ACHN (cell line): ENCODE measurements around the gene KRTAP5-8.
"Not testable (repeated sequence)": the region's sequence is repeated elsewhere in the genome, so short reads cannot be mapped to it uniquely, and the experiment has no call there.

Experiments used
- DNase-seq: peaks from one replicate; pipeline ENCODE4 v3.0.0-alpha.2; 2015
- in situ Hi-C: cut with HindIII; loops from 2 replicates; pipeline ENCODE4 v1.10.0; 2017; ENCODE audit warnings: low sequenced_read_pairs, low pct_ligation_motif_present, low pct_unique_long_range_greater_than_20kb

Gene KRTAP5-8

GRCh38 chr11:71588314-71588713 lies 50.5 kb downstream of the KRTAP5-8 start:
- in situ Hi-C loops, DNase-seq: not testable (repeated sequence)
